ENCODE data around the gene ABCA2.

The ABCA2 gene

DNA sequence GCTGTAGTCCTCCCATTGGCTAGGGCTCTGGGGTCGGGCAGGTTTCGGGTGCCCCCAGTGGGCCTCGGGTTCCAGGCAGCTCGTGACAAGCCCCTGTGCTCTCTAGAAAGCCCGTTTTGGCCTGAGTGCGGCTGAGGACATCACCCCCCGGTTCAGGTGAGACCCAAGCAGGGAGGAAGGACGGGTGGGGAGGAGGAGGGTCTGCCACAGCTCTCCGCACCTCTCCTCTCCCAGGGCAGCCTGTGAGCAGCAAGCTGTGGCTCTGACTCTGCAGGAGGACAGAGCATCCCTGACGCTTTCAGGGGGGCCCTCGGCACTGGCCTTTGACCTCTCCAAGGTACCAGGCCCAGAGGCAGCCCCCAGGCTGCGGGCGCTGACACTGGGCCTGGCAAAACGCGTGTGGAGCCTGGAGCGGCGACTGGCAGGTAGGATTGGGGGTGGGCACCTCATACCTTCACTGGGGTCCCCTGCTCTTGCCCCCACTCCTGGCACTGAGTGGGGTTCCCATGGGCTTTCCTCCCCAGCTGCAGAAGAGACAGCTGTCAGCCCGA, 35.1 kb downstream of the ABCA2 start:
- H3K4me2 ChIP-seq (ENCODE audit: low read length): peak overlapping the region; percentile 94
- H3K9me3 ChIP-seq (ENCODE audit: low read length): no peaks in the 10 kb centered on the region
- H3K9ac ChIP-seq (ENCODE audit: low read length): peak overlapping the region; percentile 73
- H3K36me3 ChIP-seq (ENCODE audit: insufficient read depth, low read length): no peaks in the 10 kb centered on the region; the same call in 1 of the 2 replicates
- H3K4me3 ChIP-seq (ENCODE audit: low read depth, low read length, poor library complexity, severe bottlenecking): peak overlapping the region; percentile 85
- peaks cover 20% of the 10 kb centered on the region for H3K4me1 ChIP-seq (ENCODE audit: insufficient read depth, low read length, severe bottlenecking)
- H3F3A ChIP-seq (ENCODE audit: insufficient read depth, low read length): no peaks in the 10 kb centered on the region
- H2AFZ ChIP-seq (ENCODE audit: low read length): no peak overlapping the region
- H3K27me3 ChIP-seq (ENCODE audit: insufficient read depth, low read length): peaks cover 10% of the 10 kb centered on the region; the same call in 1 of the 2 replicates
- H3K27ac ChIP-seq (ENCODE audit: low read depth, low read length, poor library complexity, severe bottlenecking): peak overlapping the region; percentile 16
- no peaks in the 10 kb centered on the region for H4K20me1 ChIP-seq (ENCODE audit: insufficient read depth, low read length)
- no peak for TF ChIP-seq EZH2 (IDR thresholded peaks at IDR 0.05; ENCODE audit: borderline replicate concordance, low read length)
- no peak for TF ChIP-seq CTCF (IDR thresholded peaks at IDR 0.05; ENCODE audit: low read length)
- H3K9me2 ChIP-seq (ENCODE audit: low read depth, low read length): no peaks in the 10 kb centered on the region
- H3K79me2 ChIP-seq (ENCODE audit: insufficient read depth, low read length): no peaks in the 10 kb centered on the region

DNA sequence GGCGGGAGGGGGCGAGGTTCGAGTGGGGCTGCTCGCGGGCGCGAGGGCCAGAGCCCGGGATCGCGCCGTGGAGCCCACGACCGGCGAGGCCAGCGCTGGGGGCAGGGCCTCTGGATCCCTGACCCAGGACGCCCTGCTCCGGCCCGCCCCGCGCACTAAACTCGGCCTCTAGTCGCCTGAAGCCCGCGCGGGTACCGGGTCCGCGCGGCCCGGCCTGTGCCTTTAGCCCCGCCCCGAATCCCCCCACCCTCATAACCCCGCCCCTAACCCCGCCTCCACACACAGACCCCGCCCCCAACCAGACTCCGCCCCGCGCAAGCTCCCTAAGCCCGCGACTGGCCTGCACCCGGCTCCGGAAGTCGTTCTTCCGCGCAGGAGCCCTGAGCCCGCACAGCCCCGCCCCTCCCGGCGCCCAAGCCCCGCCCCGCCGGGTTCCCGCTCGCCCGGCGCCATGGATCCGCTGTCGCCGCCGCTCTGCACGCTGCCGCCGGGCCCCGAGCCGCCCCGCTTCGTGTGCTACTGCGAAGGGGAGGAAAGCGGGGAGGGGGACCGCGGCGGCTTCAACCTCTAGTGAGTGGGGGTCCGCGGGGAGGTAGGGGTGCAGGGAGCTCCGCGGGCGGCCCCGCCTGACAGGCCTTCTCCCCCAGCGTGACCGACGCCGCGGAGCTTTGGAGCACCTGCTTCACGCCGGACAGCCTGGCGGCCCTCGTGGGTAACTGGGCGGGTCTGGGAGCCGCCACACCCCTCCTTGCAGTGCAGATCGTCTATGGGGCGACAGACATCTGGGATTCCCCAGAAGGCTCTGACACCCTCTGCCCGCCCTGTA, 35.8 kb downstream of the ABCA2 start, which contains the start of gene PAXX:
PAXX (plus strand) TSS at position 430 of the 826 bp plus-strand sequence; CDS start at position 452, 22 bp downstream.
- H3K9ac ChIP-seq (ENCODE audit: low read length): peak within 1 kb of the TSS; percentile 73
- no peaks in the 10 kb centered on the region for H3K9me3 ChIP-seq (ENCODE audit: low read length)
- H4K20me1 ChIP-seq (ENCODE audit: insufficient read depth, low read length): no peaks in the 10 kb centered on the region
- no peak within 1 kb of the TSS for H2AFZ ChIP-seq (ENCODE audit: low read length)
- peak within 1 kb of the TSS; percentile 94 for H3K4me2 ChIP-seq (ENCODE audit: low read length)
- peak within 1 kb of the TSS; percentile 16 for H3K27ac ChIP-seq (ENCODE audit: low read depth, low read length, poor library complexity, severe bottlenecking)
- peaks cover 15% of the 10 kb centered on the region; the same call in 1 of the 2 replicates for H3K27me3 ChIP-seq (ENCODE audit: insufficient read depth, low read length)
- H3F3A ChIP-seq (ENCODE audit: insufficient read depth, low read length): no peaks in the 10 kb centered on the region
- no peaks in the 10 kb centered on the region for H3K79me2 ChIP-seq (ENCODE audit: insufficient read depth, low read length)
- H3K4me3 ChIP-seq (ENCODE audit: low read depth, low read length, poor library complexity, severe bottlenecking): peak within 1 kb of the TSS; percentile 85
- TF ChIP-seq EZH2 (IDR thresholded peaks at IDR 0.05; ENCODE audit: borderline replicate concordance, low read length): no peak
- no peak for TF ChIP-seq CTCF (IDR thresholded peaks at IDR 0.05; ENCODE audit: low read length)
- no peaks in the 10 kb centered on the region; the same call in 1 of the 2 replicates for H3K36me3 ChIP-seq (ENCODE audit: insufficient read depth, low read length)
- H3K4me1 ChIP-seq (ENCODE audit: insufficient read depth, low read length, severe bottlenecking): peaks cover 20% of the 10 kb centered on the region
- H3K9me2 ChIP-seq (ENCODE audit: low read depth, low read length): no peaks in the 10 kb centered on the region

- H3K27ac ChIP-seq (ENCODE audit: low read depth, low read length, poor library complexity, severe bottlenecking): no peak overlapping the region
- no peaks in the 10 kb centered on the region; the same call in 1 of the 2 replicates for H3K36me3 ChIP-seq (ENCODE audit: insufficient read depth, low read length)
- no peak overlapping the region for H3K4me2 ChIP-seq (ENCODE audit: low read length)
- TF ChIP-seq EZH2 (IDR thresholded peaks at IDR 0.05; ENCODE audit: borderline replicate concordance, low read length) (no peak), CTCF (IDR thresholded peaks at IDR 0.05; ENCODE audit: low read length) (no peak)
- H3F3A ChIP-seq (ENCODE audit: insufficient read depth, low read length): no peaks in the 10 kb centered on the region
- no peak overlapping the region for H3K4me3 ChIP-seq (ENCODE audit: low read depth, low read length, poor library complexity, severe bottlenecking)
- no peaks in the 10 kb centered on the region for H3K9me2 ChIP-seq (ENCODE audit: low read depth, low read length)
- peaks cover 17% of the 10 kb centered on the region; the same call in 1 of the 2 replicates for H3K27me3 ChIP-seq (ENCODE audit: insufficient read depth, low read length)
- H3K4me1 ChIP-seq (ENCODE audit: insufficient read depth, low read length, severe bottlenecking): peaks cover 12% of the 10 kb centered on the region
- no peaks in the 10 kb centered on the region for H3K9me3 ChIP-seq (ENCODE audit: low read length)
- H4K20me1 ChIP-seq (ENCODE audit: insufficient read depth, low read length): no peaks in the 10 kb centered on the region
- H3K79me2 ChIP-seq (ENCODE audit: insufficient read depth, low read length): no peaks in the 10 kb centered on the region
- no peak overlapping the region for H2AFZ ChIP-seq (ENCODE audit: low read length)
- H3K9ac ChIP-seq (ENCODE audit: low read length): no peak overlapping the region
Measured at GRCh38 chr9:136990242-136990911, 37.7 kb downstream of the ABCA2 start.
